Astrocyte of the spinal cord (primary cell): ENCODE results near the gene TTC7B.

Experiments
- DNase-seq: peaks from one replicate; pipeline ENCODE4 v3.0.0; 2011; ENCODE audit warnings: low read depth, low spot score
- H3K4me3 ChIP-seq: 2 replicates; pipeline ENCODE4 v1.5.1; 2011; ENCODE audit warnings: low read depth, mild to moderate bottlenecking, low read length, moderate library complexity
- in situ Hi-C: cut with HindIII; loops from 2 replicates; pipeline ENCODE4 v1.10.0; 2017; ENCODE audit warnings: low sequenced_read_pairs
- TF ChIP-seq, protein P1 (sequence below): IDR thresholded peaks from 2 replicates; pipeline ENCODE4 v1.5.1; 2012; ENCODE audit warnings: low read depth, mild to moderate bottlenecking, low read length, inconsistent platforms

TTC7B gene

GRCh38 chr14:90820958-90821357 lies 4.7 kb upstream of the TTC7B start:
- in situ Hi-C loops, result no loop called here
- peak; percentile 50 for DNase-seq
- TF ChIP-seq, protein P1, sequence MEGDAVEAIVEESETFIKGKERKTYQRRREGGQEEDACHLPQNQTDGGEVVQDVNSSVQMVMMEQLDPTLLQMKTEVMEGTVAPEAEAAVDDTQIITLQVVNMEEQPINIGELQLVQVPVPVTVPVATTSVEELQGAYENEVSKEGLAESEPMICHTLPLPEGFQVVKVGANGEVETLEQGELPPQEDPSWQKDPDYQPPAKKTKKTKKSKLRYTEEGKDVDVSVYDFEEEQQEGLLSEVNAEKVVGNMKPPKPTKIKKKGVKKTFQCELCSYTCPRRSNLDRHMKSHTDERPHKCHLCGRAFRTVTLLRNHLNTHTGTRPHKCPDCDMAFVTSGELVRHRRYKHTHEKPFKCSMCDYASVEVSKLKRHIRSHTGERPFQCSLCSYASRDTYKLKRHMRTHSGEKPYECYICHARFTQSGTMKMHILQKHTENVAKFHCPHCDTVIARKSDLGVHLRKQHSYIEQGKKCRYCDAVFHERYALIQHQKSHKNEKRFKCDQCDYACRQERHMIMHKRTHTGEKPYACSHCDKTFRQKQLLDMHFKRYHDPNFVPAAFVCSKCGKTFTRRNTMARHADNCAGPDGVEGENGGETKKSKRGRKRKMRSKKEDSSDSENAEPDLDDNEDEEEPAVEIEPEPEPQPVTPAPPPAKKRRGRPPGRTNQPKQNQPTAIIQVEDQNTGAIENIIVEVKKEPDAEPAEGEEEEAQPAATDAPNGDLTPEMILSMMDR, result no peak
- H3K4me3 ChIP-seq, result no peak overlapping the region

DNA sequence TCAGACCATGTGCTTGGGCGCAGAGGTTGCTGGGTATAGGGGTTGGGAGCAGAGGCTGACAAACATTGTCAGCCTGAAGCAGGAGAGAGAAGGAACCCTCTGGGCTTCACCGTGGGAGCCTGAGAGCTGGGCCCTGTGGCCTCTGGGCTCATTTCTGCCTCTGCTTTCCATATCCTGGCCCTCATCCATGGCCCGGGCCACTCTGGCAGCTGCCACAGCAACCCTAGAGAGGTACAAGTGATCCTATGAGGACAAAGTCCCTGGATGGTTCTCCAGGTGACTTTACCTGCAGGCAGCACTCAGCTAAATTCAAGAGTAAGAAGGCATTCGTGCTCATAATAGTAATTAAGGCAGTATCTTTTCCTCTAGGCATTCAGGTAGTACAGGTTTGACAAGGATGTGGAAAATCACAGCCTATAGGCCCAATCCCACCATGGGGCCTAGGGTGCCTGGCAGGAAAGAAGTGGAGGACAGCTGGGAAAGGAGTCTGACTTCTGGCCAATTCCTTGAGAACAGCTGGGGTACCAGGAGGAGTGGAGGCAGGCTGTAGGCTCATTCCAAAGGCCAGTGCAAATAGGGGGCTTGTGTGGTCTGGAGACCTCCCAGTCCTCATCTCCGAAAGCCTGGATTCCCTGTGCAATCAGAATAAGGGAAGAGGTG lies 3.6 kb upstream of the TTC7B start:
- TF ChIP-seq, protein P1, result no peak
- in situ Hi-C loops, result no loop called here
- H3K4me3 ChIP-seq, result no peak overlapping the region
- DNase-seq, result no peak

- H3K4me3 ChIP-seq, result no peak overlapping the region
- DNase-seq, result no peak
- TF ChIP-seq, protein P1, result no peak
- in situ Hi-C loops, result no loop called here
These were observed 2.5 kb upstream of the TTC7B start for GRCh38 chr14:90818715-90819114.

GRCh38 chr14:90816681-90817436 lies 629 bp upstream of the TTC7B start:
- TF ChIP-seq, protein P1, result no peak
- no peak for DNase-seq
- in situ Hi-C loops, result no loop called here
- peak overlapping the region; percentile 24 for H3K4me3 ChIP-seq

- no peak for DNase-seq
- peak overlapping the region; percentile 72 for H3K4me3 ChIP-seq
- in situ Hi-C loops, result no loop called here
- TF ChIP-seq, protein P1, result no peak
These were observed 733 bp downstream of the TTC7B start for GRCh38 chr14:90815572-90815821.

- peak overlapping the region; percentile 72 for H3K4me3 ChIP-seq
- TF ChIP-seq, protein P1, result no peak
- in situ Hi-C loops, result no loop called here
- no peak for DNase-seq
These were observed 1.2 kb downstream of the TTC7B start for GRCh38 chr14:90814806-90815571.
